ENCODE results near the gene ACYP2.

GRCh38 chr2:54254180-54254579 lies 138.8 kb downstream of the ACYP2 start:
- TF ChIP-seq CTCF (IDR thresholded peaks at IDR 0.05; ENCODE audit: insufficient read depth, low read length, poor library complexity, severe bottlenecking) (no peak), EZH2phosphoT487 (conservative IDR thresholded peaks at IDR 0.05; ENCODE audit: low read length) (no peak)
